GM08714 (cell line): ENCODE measurements around the gene HSPA12B.

Source experiments
- H3K4me3 ChIP-seq: fragments of 200-500 bp; sonication (Bioruptor generic); 2 replicates; pipeline ENCODE4 v1.5.1; 2014; ENCODE audit warnings: mild to moderate bottlenecking, low read length, inconsistent platforms
- ZNF274 ChIP-seq: IDR thresholded peaks from 2 replicates; pipeline ENCODE4 v1.6.1; 2012; ENCODE audit warnings: mild to moderate bottlenecking, low read depth, low read length

The HSPA12B gene

DNA sequence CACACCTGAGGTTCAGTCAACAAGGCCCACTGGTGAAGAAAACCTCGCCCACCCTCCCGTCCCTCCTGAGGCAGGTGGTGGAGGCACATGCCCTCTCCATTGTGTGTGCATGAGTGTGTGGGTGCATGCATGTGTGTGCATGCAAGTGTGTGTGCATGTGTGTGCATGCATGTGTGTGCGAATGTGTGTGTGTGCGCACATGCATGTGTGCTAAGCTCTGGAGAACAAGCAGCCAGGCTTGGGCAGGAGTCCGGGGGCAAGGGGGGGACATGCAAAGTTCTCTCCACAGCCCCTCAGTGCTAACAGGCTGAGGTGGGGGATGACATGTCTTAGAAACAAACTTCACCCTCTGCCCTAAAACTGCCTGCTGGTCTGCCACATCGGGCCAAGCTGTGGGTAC lies 3.1 kb upstream of the HSPA12B start:
- TF ChIP-seq ZNF274, result no peak
- H3K4me3 ChIP-seq, result no peak overlapping the region

DNA sequence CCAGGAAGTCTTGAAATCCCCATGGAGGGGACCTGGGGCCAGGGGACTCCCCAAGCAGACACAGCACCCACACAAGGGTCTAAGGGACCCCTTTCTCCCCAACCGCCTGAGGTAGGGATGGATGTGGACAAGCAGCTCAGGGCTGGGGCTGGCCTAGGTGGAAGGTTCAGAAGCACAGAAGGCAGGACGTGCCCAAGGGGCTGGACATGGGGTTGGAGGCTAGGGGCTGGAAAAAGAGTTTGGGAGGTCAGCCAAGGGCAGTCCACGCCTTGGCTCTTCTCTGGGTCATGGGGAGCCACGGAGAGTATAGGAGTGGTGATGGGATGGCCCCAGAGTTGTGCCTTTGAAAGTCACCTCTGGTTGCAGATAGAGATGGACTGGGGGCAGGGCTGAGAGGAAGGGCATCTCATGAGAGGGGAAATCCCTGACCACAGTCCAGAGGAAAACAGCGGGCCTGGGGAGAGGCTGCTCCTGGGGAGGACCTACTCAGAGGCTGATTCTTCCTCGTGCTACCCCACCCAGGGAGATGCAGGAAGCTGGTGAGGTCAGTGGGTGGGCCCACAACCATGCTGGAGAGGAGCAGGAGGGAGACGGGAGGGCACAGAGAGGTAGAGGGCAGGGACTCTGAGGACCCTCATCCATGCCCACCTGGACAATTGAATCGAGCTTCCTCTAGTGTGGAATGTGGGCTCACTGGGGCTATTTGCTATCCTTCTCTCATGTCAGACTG lies 2.5 kb upstream of the HSPA12B start:
- TF ChIP-seq ZNF274, result no peak
- no peak overlapping the region for H3K4me3 ChIP-seq

DNA sequence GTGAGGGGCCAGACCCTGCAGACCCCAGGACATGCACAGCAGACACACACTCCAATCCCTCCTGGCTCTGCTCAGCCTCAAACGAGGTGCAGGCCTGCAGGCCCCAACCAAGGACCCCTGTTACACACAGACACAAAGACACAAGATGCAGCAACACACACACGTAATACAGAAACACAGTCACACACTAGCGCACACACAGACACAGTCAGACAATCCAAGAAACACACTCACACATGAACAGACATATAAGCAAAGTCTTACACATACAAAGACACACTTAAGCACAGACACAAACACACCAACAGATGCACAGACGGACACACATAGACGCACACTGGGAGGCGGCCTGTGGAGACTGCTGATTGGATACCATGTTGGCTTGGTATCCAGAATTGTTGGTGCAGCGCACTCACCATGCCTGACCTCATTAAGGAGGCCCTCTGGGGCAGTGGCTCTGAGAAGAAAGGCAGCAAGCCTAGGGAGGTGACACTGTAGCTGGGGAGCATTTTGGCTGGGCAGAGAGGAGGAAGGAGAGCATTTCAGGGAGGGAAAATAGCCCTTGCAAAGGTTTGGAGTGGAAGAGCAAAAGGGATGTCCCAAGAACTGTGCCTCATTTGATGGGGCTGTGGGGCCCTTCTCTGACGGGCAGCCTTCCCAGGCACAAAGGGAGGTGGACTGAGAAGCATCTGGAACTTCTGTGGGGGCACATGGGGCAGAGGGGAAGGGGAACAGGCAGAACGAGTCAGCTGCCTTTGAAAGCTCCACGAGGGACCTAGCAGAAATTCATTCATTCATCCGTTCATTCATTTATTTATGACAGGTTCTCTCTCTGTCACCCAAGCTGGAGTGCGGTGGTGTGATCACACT lies 1.4 kb upstream of the HSPA12B start:
- no peak for TF ChIP-seq ZNF274
- no peak overlapping the region for H3K4me3 ChIP-seq

DNA sequence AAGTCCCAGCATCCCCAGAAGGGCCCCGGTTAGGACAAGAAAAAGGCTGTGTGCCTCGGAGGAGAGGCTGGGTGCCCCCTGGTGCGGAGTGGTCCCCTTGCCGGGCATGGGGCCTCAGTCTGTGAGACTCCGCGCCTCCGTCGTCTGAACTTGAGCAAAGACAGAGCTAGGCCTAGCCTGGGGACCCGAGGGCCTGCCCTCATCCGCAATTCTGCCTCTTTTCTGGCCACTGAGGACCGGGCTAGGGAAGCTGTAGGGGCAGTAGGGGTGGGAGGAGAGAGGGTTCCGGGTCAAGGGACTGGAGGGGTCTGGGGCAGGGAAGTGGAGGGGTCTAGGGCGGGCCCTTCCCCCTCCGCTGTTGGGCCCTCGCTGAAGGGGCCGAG lies 550 bp upstream of the HSPA12B start:
- H3K4me3 ChIP-seq, result no peak overlapping the region
- no peak for TF ChIP-seq ZNF274

DNA sequence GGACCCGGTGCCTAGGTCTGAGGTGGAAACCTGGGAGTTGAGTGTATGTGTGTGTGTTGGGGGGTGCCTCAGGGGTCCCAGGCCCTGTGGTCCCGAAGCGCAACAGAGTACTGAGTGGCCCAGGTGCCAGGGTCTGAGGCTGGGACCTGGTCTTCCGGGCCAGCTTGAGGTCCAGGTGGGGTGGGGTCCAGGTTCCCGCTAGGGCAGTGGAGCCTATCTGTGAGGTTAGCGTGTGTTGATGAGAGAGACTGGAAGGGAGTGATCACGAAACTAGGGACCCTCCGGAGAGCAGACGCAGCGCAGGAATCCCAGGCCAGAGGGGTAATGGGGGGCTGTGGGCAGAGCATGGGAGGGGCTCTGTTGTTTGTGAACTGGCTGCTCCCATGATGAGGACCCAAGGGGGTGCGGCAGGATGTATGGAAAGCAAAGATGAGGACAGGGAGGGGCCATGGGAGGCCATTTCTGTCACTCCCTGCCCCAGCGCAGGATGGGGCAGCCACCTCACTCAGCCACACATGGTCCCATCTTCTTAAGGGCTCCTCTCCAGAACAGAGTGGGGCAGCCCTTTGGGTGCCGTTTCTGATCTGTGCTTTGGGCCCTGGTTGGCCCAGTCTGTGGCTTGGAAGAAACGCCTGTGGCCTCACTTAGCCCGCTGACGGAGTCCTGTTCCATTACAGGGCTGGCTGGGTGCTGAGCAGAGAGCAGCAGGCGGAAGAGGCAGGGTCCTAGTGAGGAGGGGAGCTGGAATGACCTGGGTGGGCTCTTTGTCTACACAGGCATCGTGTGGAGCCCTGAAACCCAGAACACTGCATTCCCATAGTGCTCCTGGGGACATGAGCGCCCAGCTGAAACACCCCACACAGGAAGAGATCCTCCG lies 872 bp downstream of the HSPA12B start:
- no peak for TF ChIP-seq ZNF274
- H3K4me3 ChIP-seq, result no peak overlapping the region

DNA sequence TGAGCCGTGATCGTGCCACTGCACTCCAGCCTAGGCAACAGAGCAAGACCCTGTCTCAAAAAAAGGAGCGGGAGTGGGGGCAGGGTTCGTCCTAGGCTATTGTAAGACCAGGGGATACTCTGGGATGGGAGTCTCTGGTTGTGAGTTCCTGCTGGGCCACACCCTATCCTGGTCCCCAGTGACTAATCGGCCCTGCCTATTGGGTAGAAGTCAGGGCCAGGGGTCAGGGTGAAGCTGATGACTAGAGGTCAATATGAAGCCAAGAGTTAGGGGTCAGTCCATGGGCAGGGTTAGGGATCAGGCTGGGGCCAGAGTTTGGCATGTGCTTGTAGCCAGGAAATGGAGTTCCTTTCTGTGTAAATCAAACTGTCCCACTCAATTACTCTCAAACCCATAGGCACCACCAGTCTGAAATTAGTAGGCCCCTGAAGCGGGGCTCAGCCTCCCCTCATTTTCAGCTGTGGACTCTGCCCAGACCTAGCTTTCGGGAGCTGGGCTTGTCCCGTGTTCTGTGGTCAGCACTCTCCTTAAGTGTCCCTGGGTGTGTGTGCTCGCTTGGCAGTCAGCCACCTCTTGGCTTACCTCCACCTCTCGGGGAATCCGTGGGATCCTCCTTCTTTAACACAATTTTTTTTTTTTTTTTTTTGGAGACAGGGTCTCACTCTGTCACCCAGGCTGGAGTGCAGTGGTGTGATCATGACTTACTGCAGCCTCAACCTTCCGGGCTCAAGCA lies 1.8 kb downstream of the HSPA12B start:
- H3K4me3 ChIP-seq, result no peak overlapping the region
- no peak for TF ChIP-seq ZNF274

DNA sequence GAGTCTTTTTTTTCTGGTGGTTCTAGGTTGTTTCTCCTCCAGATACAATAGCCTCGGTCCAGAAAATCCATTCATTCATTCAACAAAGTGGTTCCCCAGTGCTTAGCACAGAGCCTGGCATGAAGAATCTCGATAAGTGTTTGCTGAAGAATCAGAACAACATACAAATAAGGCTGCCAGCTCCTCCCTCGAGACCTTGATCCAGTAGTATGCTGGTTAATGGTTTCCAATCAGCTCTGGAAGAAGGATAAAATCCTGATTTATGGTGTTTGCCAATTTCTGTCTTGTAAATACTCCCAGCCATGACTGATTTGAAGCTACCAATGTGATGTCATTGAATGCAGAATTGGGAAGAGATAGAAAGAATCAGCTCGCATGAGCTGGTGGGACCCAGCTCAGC lies 3.3 kb downstream of the HSPA12B start:
- no peak for TF ChIP-seq ZNF274
- H3K4me3 ChIP-seq, result no peak overlapping the region

DNA sequence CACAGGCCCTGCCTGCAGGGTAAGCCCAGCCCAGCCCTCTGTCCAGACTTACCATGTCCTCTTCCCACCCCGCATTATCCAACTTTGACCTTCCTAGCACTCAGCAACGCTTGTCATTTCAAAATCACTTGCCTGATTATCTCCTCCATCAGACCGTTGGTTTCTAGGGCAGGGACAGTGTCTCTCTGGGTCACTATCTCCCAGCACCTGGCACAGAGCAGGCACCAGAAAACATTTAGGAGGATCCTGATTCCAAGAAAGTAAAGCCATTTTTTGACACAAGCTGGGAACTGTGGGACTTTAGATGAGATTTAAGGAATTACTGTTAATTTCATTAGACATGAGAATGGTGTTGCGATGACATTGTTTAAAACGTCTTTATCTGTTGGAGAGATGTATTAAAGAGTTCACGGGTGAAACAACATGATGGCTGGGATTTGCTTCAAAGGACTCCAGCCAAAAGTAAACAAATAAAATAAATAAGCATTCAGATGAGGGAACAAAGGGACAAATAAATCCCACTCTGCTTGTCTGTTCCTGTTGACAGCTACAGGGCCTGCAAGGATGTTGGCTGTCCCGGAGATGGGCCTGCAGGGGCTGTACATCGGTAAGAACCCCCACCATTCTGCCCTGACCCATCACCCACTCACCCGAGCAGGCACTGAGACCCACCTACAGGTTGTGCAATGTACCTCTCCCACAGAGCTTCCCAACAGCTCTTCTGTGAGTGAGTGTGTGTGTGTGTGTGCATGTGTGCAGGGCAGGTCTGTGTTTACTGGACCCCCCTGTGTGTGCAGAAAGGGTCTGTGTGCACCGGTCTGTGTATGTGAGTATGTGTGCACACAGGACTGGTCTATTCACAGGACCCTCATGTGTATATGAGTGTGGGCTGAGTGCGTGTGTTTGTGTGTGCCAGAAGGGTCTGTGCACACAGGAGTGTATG lies 5.9 kb downstream of the HSPA12B start:
- TF ChIP-seq ZNF274, result no peak
- no peak overlapping the region for H3K4me3 ChIP-seq

DNA sequence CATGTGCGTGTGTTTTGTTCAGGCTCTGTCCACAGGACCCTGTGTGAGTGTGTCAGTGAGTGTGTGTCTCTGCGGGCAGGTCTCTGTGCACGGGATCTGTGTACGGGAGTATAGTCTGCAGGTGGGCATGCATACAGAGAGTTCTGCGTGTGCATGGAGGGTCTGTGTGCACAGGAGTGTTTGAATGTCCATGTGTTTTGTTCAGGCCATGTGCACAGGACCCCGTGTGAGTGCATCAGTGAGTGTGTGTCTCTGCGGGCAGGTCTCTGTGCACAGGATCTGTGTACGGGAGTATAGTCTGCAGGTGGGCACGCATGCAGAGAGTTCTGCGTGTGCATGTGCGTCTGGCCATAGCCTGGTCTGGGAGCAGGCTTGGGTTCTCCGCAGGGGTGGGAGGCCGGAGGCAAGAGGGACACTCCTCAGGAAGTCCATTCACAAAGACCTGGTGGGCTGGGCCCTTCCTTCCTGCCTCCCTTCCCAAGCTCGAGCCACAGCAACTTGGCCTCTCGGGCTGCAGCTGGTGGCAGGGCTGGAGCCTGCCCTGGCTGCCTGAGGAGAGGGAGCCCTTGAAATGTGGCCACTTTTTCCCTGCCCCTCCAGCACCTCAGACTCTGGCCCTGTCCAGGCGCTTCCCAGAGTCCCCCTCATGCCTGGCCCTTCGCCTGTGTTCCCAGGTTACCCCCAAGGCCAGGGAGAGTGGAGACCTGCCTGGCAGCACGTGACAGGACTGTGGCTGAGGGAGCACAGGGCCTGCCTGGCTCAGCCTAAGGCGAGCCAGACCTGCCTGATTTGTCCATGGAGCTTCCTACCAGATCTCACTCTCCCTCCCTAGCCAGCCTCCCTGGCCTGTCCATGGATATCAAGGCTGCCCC lies 6.8 kb downstream of the HSPA12B start:
- TF ChIP-seq ZNF274, result no peak

DNA sequence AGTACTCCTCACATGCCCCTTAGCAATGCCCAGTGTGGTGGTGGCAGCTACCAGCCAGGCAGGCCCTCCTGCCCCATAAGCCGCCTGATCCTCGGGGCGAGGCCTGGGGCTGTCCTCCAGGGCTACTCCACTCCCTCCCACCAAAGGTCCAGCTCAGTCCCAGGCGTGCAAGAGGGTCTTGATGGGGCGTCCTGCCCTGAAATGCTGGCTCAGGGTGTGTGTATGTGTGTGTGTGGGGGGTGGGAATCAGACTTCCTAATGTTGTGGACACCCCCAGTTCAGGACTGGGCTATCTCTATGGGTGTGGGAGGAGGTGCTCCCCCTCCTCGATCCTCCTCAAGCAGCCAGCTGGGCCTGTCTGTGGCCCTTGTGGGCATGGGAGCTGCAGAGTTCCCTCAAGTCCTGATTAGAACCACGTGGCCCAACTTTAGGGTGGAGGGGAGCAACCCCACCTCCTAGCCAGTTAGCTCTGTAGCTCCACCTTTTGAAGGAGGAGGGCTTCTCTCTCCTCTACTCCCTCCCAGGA lies 7.5 kb downstream of the HSPA12B start:
- H3K4me3 ChIP-seq, result no peak overlapping the region
- no peak for TF ChIP-seq ZNF274

More for the DNA sequence above, 6.8 kb downstream of the HSPA12B start:
- H3K4me3 ChIP-seq, result no peak overlapping the region

DNA sequence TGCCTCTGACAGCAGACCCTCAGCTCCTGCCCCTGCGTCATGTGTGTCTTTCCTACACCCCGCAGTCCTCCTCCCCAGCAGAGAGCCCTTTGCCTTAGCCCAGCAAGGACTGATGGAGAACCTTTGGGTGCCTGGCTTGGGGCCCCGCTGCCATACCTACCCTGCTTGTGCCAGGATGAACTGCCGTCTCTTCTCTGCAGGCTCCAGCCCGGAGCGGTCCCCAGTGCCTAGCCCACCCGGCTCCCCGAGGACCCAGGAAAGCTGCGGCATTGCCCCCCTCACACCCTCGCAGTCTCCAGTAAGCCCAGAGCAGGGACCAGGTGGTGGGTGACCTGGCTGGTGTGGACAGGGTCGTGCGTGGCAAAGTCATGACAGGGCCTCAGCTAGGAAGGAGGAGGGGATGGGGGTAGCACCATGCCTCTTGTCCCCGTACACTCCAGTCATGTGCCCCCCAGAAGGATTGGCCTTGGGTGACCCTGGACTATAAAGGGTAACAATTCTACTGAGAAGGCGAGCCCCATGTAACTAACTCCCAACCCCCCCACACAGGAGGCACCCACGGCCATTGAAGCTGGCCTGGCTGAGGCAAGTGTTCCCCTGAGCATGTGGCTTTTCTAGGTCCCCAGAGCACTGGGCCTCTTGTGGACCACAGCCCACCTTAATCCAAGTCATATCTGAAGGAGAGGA lies 8.3 kb downstream of the HSPA12B start:
- no peak for TF ChIP-seq ZNF274
- H3K4me3 ChIP-seq, result no peak overlapping the region
